NOMO-1 (cell line): ENCODE data around the gene PLEKHH3.

Experiments used
- DNase-seq, 2 experiments: peaks; one replicate each; lab custom pipeline; 2025; ENCODE audit not compliant: unreplicated experiment in 2 of 2; lab: John Stamatoyannopoulos, UW

Gene PLEKHH3

DNA sequence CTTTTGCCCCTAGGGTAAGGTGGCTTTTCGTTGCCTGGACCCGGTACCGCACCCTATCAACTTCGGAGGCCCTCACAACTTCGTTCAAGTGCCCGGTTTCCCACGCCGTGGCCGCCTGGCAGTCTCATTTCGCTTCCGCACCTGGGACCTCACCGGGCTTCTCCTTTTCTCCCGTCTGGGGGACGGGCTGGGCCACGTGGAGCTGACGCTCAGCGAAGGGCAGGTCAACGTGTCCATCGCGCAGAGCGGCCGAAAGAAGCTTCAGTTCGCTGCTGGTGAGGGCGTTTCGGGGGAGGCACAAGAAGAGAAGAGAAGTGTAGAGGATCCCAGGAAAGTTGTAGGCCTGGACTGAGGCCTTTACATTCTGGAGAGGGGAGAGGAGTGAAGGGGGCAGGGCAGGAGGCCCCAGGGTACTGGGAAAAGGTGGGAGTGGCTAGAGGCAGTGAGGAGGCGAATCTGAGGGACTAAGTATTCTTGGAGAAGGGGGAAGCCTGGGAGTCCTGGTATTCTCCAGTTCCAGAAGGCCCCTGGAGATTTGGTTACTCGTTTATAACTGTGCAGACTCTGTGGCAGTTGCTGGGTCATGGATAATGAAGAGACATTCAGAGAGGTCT, 11.0 kb upstream of the PLEKHH3 start:
- DNase-seq = no peak

DNA sequence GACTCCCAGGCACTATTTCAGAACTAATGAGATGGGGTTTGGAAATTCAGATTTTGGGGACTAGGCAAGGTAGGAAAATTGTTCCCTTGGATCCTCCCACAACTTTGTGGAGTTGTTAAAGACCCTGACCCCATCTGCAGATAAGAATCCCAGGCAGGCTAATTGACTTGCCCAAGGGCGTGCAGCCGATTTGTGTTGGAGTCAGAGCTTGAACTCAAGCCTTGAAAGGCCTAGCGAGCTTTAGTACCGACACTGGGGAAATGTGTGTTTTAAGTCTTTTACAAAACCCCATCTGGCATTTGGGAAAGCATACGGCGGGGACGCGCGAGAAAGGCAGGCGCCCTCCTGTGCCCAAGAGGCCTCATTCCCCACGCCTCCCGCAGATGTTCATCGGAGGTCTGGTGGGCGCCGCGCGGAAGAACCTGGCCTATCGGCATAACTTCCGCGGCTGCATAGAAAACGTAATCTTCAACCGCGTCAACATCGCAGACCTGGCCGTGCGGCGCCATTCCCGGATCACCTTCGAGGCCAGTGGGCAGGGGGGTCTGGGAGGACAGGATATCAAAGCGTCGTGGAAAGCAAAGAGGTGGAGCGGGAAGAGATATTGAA, 9.8 kb upstream of the PLEKHH3 start:
- no peak for DNase-seq

- DNase-seq = no peak
These were observed 9.0 kb upstream of the PLEKHH3 start for GRCh38 chr17:42685831-42686230.

DNA sequence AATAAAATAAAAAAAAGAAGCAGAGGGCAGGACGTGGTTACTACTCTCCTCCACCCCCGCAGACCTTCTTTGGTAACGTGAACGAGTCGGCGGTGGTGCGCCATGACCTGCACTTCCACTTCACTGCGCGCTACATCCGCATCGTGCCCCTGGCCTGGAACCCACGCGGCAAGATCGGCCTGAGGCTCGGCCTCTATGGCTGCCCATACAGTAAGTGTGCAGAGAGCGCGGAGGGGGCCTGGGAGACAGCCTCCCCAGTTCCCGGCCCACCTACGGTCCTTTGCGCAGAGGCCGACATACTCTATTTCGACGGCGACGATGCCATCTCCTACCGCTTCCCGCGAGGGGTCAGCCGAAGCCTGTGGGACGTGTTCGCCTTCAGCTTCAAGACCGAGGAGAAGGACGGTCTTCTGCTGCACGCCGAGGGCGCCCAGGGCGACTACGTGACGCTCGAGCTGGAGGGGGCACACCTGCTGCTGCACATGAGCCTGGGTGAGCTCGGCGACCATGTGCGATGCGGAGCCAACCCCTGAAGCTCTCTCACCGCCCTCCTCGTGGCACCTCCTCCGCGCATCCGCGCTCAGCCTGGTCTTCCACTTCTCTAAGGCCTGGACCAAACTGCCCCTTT, 8.2 kb upstream of the PLEKHH3 start:
- DNase-seq = no peak

GRCh38 chr17:42683407-42684034, 6.7 kb upstream of the PLEKHH3 start:
- no peak for DNase-seq

DNA sequence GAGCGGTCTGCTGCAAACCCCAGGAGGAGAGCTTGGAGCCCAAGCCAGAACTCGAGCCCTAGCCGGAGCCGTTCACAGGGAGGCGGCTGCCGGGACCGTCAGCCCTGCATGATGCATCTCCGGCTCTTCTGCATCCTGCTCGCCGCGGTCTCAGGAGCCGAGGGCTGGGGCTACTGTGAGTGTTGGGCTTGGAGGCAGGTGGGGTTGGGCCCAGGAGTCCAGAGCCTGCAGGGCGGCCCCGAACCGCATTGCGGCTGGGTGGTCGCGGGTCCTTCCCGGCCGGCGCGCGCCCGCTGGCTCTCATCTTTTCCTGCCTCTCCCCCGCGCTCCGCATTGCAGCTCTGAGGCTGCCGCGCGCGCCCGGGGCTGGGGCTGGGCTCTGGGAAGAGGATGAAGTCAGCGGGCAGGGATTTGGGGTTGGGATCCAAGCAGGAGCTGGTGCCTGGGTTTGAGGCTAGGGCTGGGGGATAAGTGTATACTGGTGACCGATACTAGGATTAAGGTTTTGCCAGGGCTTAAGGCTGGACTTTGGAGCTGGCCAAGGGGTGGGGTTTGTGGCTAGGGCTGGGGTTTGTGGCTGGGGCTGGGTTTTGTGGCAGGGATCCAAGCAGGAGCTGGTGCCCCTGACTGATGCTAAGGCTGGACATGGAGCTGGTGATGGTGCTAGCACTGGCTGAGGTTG, 6.1 kb upstream of the PLEKHH3 start:
- no peak for DNase-seq

- no peak for DNase-seq
These were observed 5.4 kb upstream of the PLEKHH3 start, which contains the start of gene CNTNAP1 for GRCh38 chr17:42681976-42682721. Gene CNTNAP1, plus strand, starts transcription at chr17:42682531. Its CDS starts 299 bp downstream, at chr17:42682830.

GRCh38 chr17:42680331-42680808, 3.6 kb upstream of the PLEKHH3 start:
- DNase-seq = peak; percentile 40 to 42

- peak; percentile 82 to 86 for DNase-seq
These were observed 2.9 kb upstream of the PLEKHH3 start for GRCh38 chr17:42679492-42680330.

GRCh38 chr17:42678951-42679491, 2.2 kb upstream of the PLEKHH3 start:
- DNase-seq = peak; percentile 73 to 75

DNA sequence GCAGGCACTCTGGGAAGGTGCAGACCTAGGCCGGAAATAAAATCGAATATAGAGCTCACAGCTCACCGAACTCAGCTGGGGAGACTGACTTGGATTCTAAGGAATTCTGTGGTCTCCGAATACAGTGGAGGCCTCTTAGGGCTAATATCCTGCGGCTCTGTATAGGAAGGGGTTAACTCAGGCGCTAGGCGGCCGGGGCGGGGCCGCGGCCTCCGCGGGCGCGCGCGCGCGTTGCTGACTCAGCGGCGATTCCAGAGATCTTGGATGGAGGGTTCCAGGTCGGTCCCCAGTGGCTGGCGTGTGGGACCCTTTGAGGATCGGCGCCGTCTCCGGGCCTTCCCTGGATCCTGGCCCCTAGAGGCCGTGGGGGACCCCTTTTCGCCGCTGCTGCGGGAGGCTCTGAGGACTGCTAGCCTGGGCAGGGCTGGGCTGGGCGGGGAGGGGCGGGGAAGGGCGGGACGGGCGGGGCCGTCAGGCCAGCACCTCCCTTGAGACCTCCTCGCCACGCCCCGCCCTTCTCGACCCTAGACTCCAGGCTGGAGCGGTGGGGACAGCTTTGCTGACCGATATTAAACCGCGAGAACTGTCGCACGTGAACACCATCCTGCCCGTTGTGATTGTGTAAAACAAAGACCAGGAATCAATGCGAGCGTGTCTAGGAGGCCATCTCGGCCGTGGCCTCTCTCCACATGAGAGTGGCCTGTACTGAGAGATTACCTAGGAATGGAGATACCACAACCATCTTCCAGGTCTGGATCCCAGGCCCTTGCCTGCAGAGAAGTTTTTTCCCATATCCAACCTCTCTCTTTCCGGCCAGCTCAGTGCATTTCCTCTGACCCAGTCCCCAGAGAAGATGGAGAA, 1.4 kb upstream of the PLEKHH3 start:
- peak; percentile 91 to 93 for DNase-seq

GRCh38 chr17:42677012-42677857, 441 bp upstream of the PLEKHH3 start:
- peak; percentile 97 to 99 for DNase-seq

DNA sequence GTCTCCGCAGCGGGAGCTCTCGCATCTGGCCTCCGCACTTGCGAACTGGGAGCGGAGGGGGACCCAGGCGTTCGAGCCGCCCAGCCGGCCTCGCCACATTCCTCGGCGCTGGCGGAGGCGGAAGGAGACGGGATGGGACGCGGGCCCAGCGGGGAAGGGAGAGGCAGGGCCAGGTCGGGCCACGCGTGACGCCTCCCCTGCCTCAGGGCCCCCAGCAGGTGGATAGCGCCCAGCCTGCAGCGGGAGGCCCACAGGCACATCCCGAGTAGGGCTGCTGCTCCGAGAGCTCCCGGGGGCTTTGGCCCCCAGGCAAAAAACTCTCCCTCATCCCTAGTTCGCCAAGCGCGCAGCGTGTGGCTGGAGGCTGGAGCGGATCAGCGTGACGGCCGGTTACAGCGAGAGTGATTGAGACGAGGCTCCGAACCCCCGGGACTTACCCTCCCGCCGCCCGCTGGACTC, 800 bp downstream of the PLEKHH3 start:
- no peak for DNase-seq

DNA sequence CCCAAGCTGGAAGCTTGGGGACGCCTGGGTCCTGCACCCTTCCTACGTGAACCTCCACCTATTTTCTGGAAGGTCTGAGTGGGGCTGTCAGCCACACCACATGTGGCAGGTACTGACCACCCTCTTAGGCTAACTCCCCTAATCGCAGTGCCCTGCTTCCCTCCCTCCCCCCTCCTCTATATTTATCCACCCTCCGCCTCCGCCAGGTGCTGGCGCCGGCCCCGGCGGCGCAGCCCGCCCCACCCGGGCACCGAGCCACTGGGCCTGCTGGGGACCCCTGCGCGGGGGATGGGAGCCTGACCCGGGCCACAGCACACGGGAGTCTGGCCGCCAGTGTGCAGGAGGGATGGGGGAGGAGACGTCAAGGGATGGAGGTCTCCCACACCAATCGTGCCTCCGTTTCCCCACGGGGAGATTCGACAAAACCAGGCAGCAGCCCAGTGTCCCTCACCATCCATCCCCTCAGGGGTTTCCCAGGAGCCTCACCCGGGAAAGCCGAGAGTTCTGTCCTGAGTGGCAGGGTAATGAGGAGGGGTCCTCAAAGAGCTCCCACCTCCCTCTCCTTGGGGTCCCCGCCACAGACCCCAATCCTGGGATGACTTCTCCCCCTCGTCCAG, 1.3 kb downstream of the PLEKHH3 start:
- no peak for DNase-seq

GRCh38 chr17:42674755-42675347, 1.9 kb downstream of the PLEKHH3 start:
- no peak for DNase-seq
